B cell (primary cell): ENCODE results near the gene EIF4A3. TPM values are rescaled to one million over a fixed set of nuclear protein-coding genes. Genes with fewer than 3 reads are reported as not detected.

Source experiments
- ATAC-seq: fragments of 200-7000 bp; cut with Tn5 transposase; one replicate; pipeline ENCODE4 v1.10.0; 2021; ENCODE audit warnings: low read depth, mild to moderate bottlenecking, moderate number of reproducible peaks, moderate library complexity
- CTCF ChIA-PET: fragments of 350-600 bp; sonication (Branson Sonifier 250); formaldehyde crosslinking; loops from one replicate; lab custom pipeline; 2021; ENCODE audit warnings: antibody characterized with exemption, inconsistent platforms; lab: Charles Lee
- POLR2A ChIA-PET: fragments of 350-600 bp; sonication (Branson Sonifier 250); formaldehyde crosslinking; loops from one replicate; lab custom pipeline; 2021; ENCODE audit warnings: antibody characterized with exemption; lab: Charles Lee
- DNase-seq: peaks from one replicate; pipeline ENCODE4 v3.0.0; 2013
- H2AFZ ChIP-seq: 2 replicates; pipeline ENCODE4 v1.6.1; 2012; ENCODE audit warnings: mild to moderate bottlenecking, low read depth, low read length; ENCODE audit not compliant: insufficient read depth, poor library complexity, severe bottlenecking
- H3K27ac ChIP-seq, 2 donors: 1 replicate in 1 of 2; 2 replicates in 1 of 2; pipeline ENCODE4 v1.5.1; 2012 to 2013; ENCODE audit warnings: low read length in 2 of 2, mild to moderate bottlenecking in 2 of 2, moderate library complexity in 1 of 2
- H3K27me3 ChIP-seq, 4 experiments: fragments of 200-600 bp in 1 of 4; sonication (generic) in 1 of 4; replicated peaks in 1 of 4; 1 replicate in 2 of 4; 2 replicates in 2 of 4; pipeline versions ENCODE4 v1.6.1 to v1.7.0; 2013 to 2016; ENCODE audit warnings: low read length in 3 of 4, mild to moderate bottlenecking in 2 of 4, mixed read lengths in 1 of 4, moderate library complexity in 1 of 4; ENCODE audit not compliant: insufficient read depth in 4 of 4, control insufficient read depth in 3 of 4; ENCODE audit errors: control extremely low read depth in 1 of 4
- H3K36me3 ChIP-seq, 2 experiments: replicated peaks in 1 of 2; 1 replicate in 1 of 2; 2 replicates in 1 of 2; pipeline versions ENCODE4 v1.6.1 to v1.7.1; 2013; ENCODE audit warnings: low read length in 1 of 2; ENCODE audit not compliant: insufficient read depth in 2 of 2, control insufficient read depth in 1 of 2; ENCODE audit errors: control extremely low read depth in 1 of 2, extremely low read depth in 1 of 2
- H3K4me1 ChIP-seq, 2 donors: fragments of 200-600 bp in 1 of 2; sonication (generic) in 1 of 2; 1 replicate in 1 of 2; 2 replicates in 1 of 2; pipeline versions ENCODE4 v1.5.1 to v1.6.1; 2013 to 2017; ENCODE audit warnings: low read length in 2 of 2; ENCODE audit not compliant: control insufficient read depth in 2 of 2, insufficient read depth in 2 of 2
- H3K4me2 ChIP-seq: replicated peaks from 2 replicates; pipeline ENCODE3; 2012; ENCODE audit warnings: mild to moderate bottlenecking, low read depth, low read length; ENCODE audit not compliant: poor library complexity, severe bottlenecking
- H3K4me3 ChIP-seq, 5 experiments: fragments of 200-600 bp in 1 of 5; sonication (generic) in 1 of 5; 1 replicate in 3 of 5; 2 replicates in 2 of 5; pipeline versions ENCODE4 v1.5.1 to v1.7.0; 2011 to 2016; ENCODE audit warnings: low read length in 4 of 5, mild to moderate bottlenecking in 4 of 5, low read depth in 2 of 5, control low read depth in 1 of 5, moderate library complexity in 1 of 5; ENCODE audit not compliant: insufficient read depth in 1 of 5; ENCODE audit errors: control extremely low read depth in 1 of 5, extremely low read depth in 1 of 5
- H3K79me2 ChIP-seq: fragments of 200-600 bp; sonication (generic); one replicate; pipeline ENCODE4 v1.6.0; 2016; ENCODE audit warnings: low read length; ENCODE audit not compliant: control insufficient read depth, insufficient read depth
- H3K9ac ChIP-seq: fragments of 200-600 bp; sonication (generic); 2 replicates; pipeline ENCODE4 v1.6.1; 2017; ENCODE audit warnings: mild to moderate bottlenecking, low read length, moderate library complexity
- H3K9me3 ChIP-seq, 3 donors: one replicate each; pipeline versions ENCODE4 v1.6.1 to v1.7.1; 2013; ENCODE audit warnings: low read length in 2 of 3; ENCODE audit not compliant: control insufficient read depth in 2 of 3, insufficient read depth in 1 of 3; ENCODE audit errors: control extremely low read depth in 1 of 3
- H4K20me1 ChIP-seq: 2 replicates; pipeline ENCODE4 v1.6.0; 2012; ENCODE audit warnings: mild to moderate bottlenecking, low read length; ENCODE audit not compliant: insufficient read depth, control insufficient read depth, poor library complexity, severe bottlenecking
- H3K27ac Mint-ChIP-seq: one replicate; pipeline ENCODE4 v1.8.0; 2021; ENCODE audit warnings: mixed read lengths
- H3K27me3 Mint-ChIP-seq: one replicate; pipeline ENCODE4 v1.8.0; 2021; ENCODE audit warnings: mixed read lengths
- H3K4me1 Mint-ChIP-seq: one replicate; pipeline ENCODE4 v1.8.0; 2021; ENCODE audit warnings: mixed read lengths
- H3K4me3 Mint-ChIP-seq: one replicate; pipeline ENCODE4 v1.8.0; 2021; ENCODE audit warnings: mixed read lengths
- H3K9me3 Mint-ChIP-seq: one replicate; pipeline ENCODE4 v1.8.0; 2022; ENCODE audit warnings: mixed read lengths; ENCODE audit not compliant: insufficient read depth
- EZH2 ChIP-seq: IDR thresholded peaks from 2 replicates; pipeline ENCODE4 v1.6.1; 2012; ENCODE audit warnings: borderline replicate concordance, low read depth, mild to moderate bottlenecking, moderate library complexity, low read length; ENCODE audit not compliant: insufficient read depth, poor library complexity, severe bottlenecking
- WGBS: methylation state at CpG from one replicate; pipeline ENCODE4 v1.1.5; 2013; ENCODE audit warnings: missing lambda C conversion rate; ENCODE audit not compliant: insufficient coverage; 5-methylcytosine and 5-hydroxymethylcytosine counted together
- intact Hi-C: fragments of 100-400 bp; cut with micrococcal nuclease; formaldehyde crosslinking; loops from one replicate; pipeline ENCODE4 v1.10.0; 2022
- polyA plus RNA-seq: library from polyadenylated mRNA; depleted of rRNA; stranded (reverse); fragments of >200 nt; gene quantifications from 2 replicates; pipeline ENCODE4 v1.2.3, GENCODE V29; 2012
- total RNA-seq, 2 donors: library from RNA; stranded (reverse); fragments of 120-200 nt in 1 of 2; gene quantifications; 1 replicate in 1 of 2; 2 replicates in 1 of 2; pipeline versions ENCODE4 v1.2.3 to v1.2.4, GENCODE V29; 2013 to 2022
- TF ChIP-seq, protein P1 (sequence below): fragments of 200-600 bp; IDR thresholded peaks from one replicate; pipeline ENCODE4 v1.8.0; 2022; ENCODE audit warnings: antibody characterized with exemption, mild to moderate bottlenecking

Gene EIF4A3
- total and polyA plus RNA-seq, 2 donors (not counting 1 experiment from before 2014, with no cell fraction given): 86.0 to 137 TPM

DNA sequence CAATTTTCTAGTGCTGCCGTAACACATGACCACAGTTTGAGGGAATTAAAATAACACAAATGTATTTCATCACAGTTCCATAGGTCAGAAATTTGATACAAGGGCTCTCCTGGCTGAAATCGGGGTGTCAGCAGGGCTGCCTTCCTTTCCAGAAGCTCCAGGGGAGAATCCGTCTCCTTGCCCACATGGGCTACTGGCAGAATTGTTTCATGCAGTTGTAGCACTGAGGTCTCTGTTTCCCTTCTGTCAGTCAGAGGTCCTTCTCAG, 20.5 kb downstream of the EIF4A3 start:
- Mint-ChIP-seq H3K27me3 (peaks cover 7% of the 10 kb centered on the region), H3K4me3 (no peak overlapping the region), H3K9me3 (no peaks in the 10 kb centered on the region), H3K27ac (no peak overlapping the region), H3K4me1 (no peaks in the 10 kb centered on the region)
- Histone ChIP-seq H3K4me2 (no peak overlapping the region), H3K4me1 (no peaks in the 10 kb centered on the region), H3K4me3 (no peak overlapping the region), H3K27me3 (peaks cover 0 to 7% (median 1%) of the 10 kb centered on the region in 4 experiments), H3K27ac (no peak overlapping the region), H4K20me1 (no peaks in the 10 kb centered on the region), H3K36me3 (no peaks in the 10 kb centered on the region), H3K79me2 (no peaks in the 10 kb centered on the region), H2AFZ (no peak overlapping the region), H3K9ac (no peak overlapping the region), H3K9me3 (no peaks in the 10 kb centered on the region)
- intact Hi-C loops: no loop called here
- TF ChIP-seq, protein P1, sequence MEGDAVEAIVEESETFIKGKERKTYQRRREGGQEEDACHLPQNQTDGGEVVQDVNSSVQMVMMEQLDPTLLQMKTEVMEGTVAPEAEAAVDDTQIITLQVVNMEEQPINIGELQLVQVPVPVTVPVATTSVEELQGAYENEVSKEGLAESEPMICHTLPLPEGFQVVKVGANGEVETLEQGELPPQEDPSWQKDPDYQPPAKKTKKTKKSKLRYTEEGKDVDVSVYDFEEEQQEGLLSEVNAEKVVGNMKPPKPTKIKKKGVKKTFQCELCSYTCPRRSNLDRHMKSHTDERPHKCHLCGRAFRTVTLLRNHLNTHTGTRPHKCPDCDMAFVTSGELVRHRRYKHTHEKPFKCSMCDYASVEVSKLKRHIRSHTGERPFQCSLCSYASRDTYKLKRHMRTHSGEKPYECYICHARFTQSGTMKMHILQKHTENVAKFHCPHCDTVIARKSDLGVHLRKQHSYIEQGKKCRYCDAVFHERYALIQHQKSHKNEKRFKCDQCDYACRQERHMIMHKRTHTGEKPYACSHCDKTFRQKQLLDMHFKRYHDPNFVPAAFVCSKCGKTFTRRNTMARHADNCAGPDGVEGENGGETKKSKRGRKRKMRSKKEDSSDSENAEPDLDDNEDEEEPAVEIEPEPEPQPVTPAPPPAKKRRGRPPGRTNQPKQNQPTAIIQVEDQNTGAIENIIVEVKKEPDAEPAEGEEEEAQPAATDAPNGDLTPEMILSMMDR: no peak
- TF ChIP-seq EZH2: no peak
- DNase-seq (no peak), ATAC-seq (no peak)
- 93% methylated on average over 2 of the region's 3 CpGs for WGBS
- ChIA-PET POLR2A (no interaction called here), CTCF (no interaction called here)

DNA sequence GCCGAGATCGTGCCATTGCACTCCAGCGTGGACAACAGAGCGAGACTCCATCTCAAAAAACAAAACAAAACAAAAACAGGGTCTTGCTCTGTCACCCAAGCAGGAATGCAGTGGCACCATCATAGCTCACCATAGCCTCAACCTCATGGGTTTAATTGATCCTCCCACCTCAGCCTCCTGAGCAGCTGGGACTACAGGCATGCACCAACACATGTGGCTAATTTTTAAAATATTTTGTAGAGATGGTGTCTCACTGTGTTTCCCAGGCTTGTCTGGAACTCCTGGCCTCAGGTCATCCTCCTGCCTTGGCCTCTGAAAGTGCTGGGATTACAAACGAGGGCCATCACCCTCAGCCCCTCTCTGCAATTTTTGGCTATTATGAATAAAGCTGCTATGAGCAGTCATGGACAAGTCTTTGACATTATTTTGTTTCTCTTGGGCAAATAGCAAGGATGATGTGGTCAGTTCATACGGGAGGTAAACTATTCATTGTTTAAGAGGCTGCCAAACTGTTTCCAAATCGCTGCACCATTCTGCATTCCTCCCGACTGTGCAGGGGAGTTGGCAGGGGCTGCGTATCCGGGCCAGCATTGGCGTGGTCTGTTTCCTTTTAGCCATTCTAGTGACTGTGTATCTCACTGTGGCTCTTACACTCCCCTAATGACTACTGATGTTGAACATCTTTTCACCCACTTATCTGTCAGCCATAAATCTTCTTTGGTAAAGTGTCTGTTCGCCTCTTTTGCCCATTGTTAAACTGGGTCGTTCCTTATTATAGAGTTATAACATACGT, 21.1 kb downstream of the EIF4A3 start:
- no peaks in the 10 kb centered on the region for H3K9me3 Mint-ChIP-seq
- ATAC-seq (no peak), DNase-seq (no peak)
- no peaks in the 10 kb centered on the region for H3K79me2 ChIP-seq
- no peak overlapping the region for H3K4me2 ChIP-seq
- ChIA-PET CTCF (no interaction called here), POLR2A (no interaction called here)
- H3K4me3 Mint-ChIP-seq: no peak overlapping the region
- H3K36me3 ChIP-seq: no peaks in the 10 kb centered on the region
- TF ChIP-seq, protein P1: no peak
- no peak for TF ChIP-seq EZH2
- H4K20me1 ChIP-seq: no peaks in the 10 kb centered on the region
- H3K9ac ChIP-seq: no peak overlapping the region
- H3K27me3 Mint-ChIP-seq: peaks cover 7% of the 10 kb centered on the region
- H3K27me3 ChIP-seq: peaks cover 0 to 7% (median 1%) of the 10 kb centered on the region in 4 experiments
- intact Hi-C loops: no loop called here
- H3K4me1 ChIP-seq: no peaks in the 10 kb centered on the region
- H3K27ac ChIP-seq: no peak overlapping the region
- no peak overlapping the region for H3K4me3 ChIP-seq
- H3K27ac Mint-ChIP-seq: no peak overlapping the region
- H2AFZ ChIP-seq: no peak overlapping the region
- WGBS: 86% methylated on average over 11 of the region's 14 CpGs
- no peaks in the 10 kb centered on the region for H3K9me3 ChIP-seq
- no peaks in the 10 kb centered on the region for H3K4me1 Mint-ChIP-seq
